ENCODE data around the gene TMEM151A.
"Not testable (repeated sequence)": the region's sequence is repeated elsewhere in the genome, so short reads cannot be mapped to it uniquely, and the experiment has no call there.

TMEM151A gene

GRCh38 chr11:66267379-66268243 lies 24.1 kb upstream of the TMEM151A start:
- DNase-seq (ENCODE audit: low read depth), result peak; percentile 89

- peak; percentile 99 for DNase-seq (ENCODE audit: low read depth)
Observed at GRCh38 chr11:66268244-66268951, 23.3 kb upstream of the TMEM151A start, which contains the start of gene RAB1B. TSS of gene RAB1B (plus strand) at chr11:66268639. CDS start at chr11:66268680, 41 bp downstream.

GRCh38 chr11:66268952-66269905 lies 22.5 kb upstream of the TMEM151A start:
- DNase-seq (ENCODE audit: low read depth), result peak; percentile 80

- no peak for DNase-seq (ENCODE audit: low read depth)
Observed at GRCh38 chr11:66271816-66272215, 19.9 kb upstream of the TMEM151A start.

- DNase-seq (ENCODE audit: low read depth), result no peak
Observed at GRCh38 chr11:66272596-66272995, 19.1 kb upstream of the TMEM151A start.

- DNase-seq (ENCODE audit: low read depth), result no peak
Observed at GRCh38 chr11:66274219-66274618, 17.5 kb upstream of the TMEM151A start.

GRCh38 chr11:66275396-66275795 lies 16.3 kb upstream of the TMEM151A start:
- no peak for DNase-seq (ENCODE audit: low read depth)

GRCh38 chr11:66275984-66276612 lies 15.6 kb upstream of the TMEM151A start:
- no peak for DNase-seq (ENCODE audit: low read depth)

- not testable (repeated sequence) for DNase-seq (ENCODE audit: low read depth)
Observed at GRCh38 chr11:66276619-66277018, 15.1 kb upstream of the TMEM151A start.

GRCh38 chr11:66277064-66277463 lies 14.6 kb upstream of the TMEM151A start:
- not testable (repeated sequence) for DNase-seq (ENCODE audit: low read depth)

GRCh38 chr11:66277471-66278362 lies 14.0 kb upstream of the TMEM151A start, which contains the start of gene CNIH2:
TSS of gene CNIH2 (plus strand) at chr11:66278175. CDS start at chr11:66278457, 282 bp downstream.
- DNase-seq (ENCODE audit: low read depth), result no peak

GRCh38 chr11:66278363-66279091 lies 13.2 kb upstream of the TMEM151A start:
- no peak for DNase-seq (ENCODE audit: low read depth)

GRCh38 chr11:66279092-66279734 lies 12.5 kb upstream of the TMEM151A start:
- no peak for DNase-seq (ENCODE audit: low read depth)

GRCh38 chr11:66280428-66280827 lies 11.3 kb upstream of the TMEM151A start:
- no peak for DNase-seq (ENCODE audit: low read depth)

GRCh38 chr11:66281001-66281400 lies 10.7 kb upstream of the TMEM151A start:
- no peak for DNase-seq (ENCODE audit: low read depth)

- DNase-seq (ENCODE audit: low read depth), result no peak
Observed at GRCh38 chr11:66281776-66282467, 9.8 kb upstream of the TMEM151A start.

GRCh38 chr11:66282468-66283455 lies 8.9 kb upstream of the TMEM151A start:
- DNase-seq (ENCODE audit: low read depth), result peak; percentile 97

All from CMK (cell line).